Measurements from ENCODE around the gene NTF3.

NTF3 gene

GRCh38 chr12:5487948-5488625, 56.2 kb downstream of the NTF3 start:
- no peak overlapping the region for H3K4me2 ChIP-seq (ENCODE audit: low read length)
- H3K4me3 ChIP-seq (ENCODE audit: low read length) = no peak overlapping the region
- no peak overlapping the region for H3K27ac ChIP-seq (ENCODE audit: low read depth, low read length)
- H4K20me1 ChIP-seq (ENCODE audit: control insufficient read depth, insufficient read depth, low read depth, low read length) = no peaks in the 10 kb centered on the region
- H3K9me3 ChIP-seq (ENCODE audit: control insufficient read depth, insufficient read depth, low read length) = no peaks in the 10 kb centered on the region
- H3K27me3 ChIP-seq (ENCODE audit: control insufficient read depth, low read length) = no peaks in the 10 kb centered on the region
- H3K36me3 ChIP-seq (ENCODE audit: control insufficient read depth, low read length) = no peaks in the 10 kb centered on the region
- no peaks in the 10 kb centered on the region for H3K79me2 ChIP-seq (ENCODE audit: control insufficient read depth, low read length)
- no peak for TF ChIP-seq EZH2phosphoT487 (IDR thresholded peaks at IDR 0.05; ENCODE audit: borderline replicate concordance, low read length)
- H3K4me1 ChIP-seq (ENCODE audit: control insufficient read depth, low read length) = no peaks in the 10 kb centered on the region
- no peaks in the 10 kb centered on the region for H3K9me2 ChIP-seq (replicated peaks; ENCODE audit: control insufficient read depth, low read length)
- no peaks in the 10 kb centered on the region for H3F3A ChIP-seq (ENCODE audit: control insufficient read depth, insufficient read depth)

GRCh38 chr12:5488626-5488955, 56.7 kb downstream of the NTF3 start:
- H3K4me1 ChIP-seq (ENCODE audit: control insufficient read depth, low read length) = no peaks in the 10 kb centered on the region
- H3K36me3 ChIP-seq (ENCODE audit: control insufficient read depth, low read length) = no peaks in the 10 kb centered on the region
- no peaks in the 10 kb centered on the region for H4K20me1 ChIP-seq (ENCODE audit: control insufficient read depth, insufficient read depth, low read depth, low read length)
- TF ChIP-seq CTCF (IDR thresholded peaks at IDR 0.05; ENCODE audit: low read depth, low read length, poor library complexity, severe bottlenecking) = no peak
- no peak for TF ChIP-seq EZH2phosphoT487 (IDR thresholded peaks at IDR 0.05; ENCODE audit: borderline replicate concordance, low read length)
- H3F3A ChIP-seq (ENCODE audit: control insufficient read depth, insufficient read depth) = no peaks in the 10 kb centered on the region
- H3K27me3 ChIP-seq (ENCODE audit: control insufficient read depth, low read length) = no peaks in the 10 kb centered on the region
- H3K79me2 ChIP-seq (ENCODE audit: control insufficient read depth, low read length) = no peaks in the 10 kb centered on the region
- H3K9me3 ChIP-seq (ENCODE audit: control insufficient read depth, insufficient read depth, low read length) = no peaks in the 10 kb centered on the region
- H3K9me2 ChIP-seq (replicated peaks; ENCODE audit: control insufficient read depth, low read length) = no peaks in the 10 kb centered on the region
- H3K27ac ChIP-seq (ENCODE audit: low read depth, low read length) = no peak overlapping the region
- no peak overlapping the region for H3K4me3 ChIP-seq (ENCODE audit: low read length)
- no peak overlapping the region for H3K4me2 ChIP-seq (ENCODE audit: low read length)

GRCh38 chr12:5489017-5489416, 57.1 kb downstream of the NTF3 start:
- Histone ChIP-seq H3K4me2 (ENCODE audit: low read length) (no peak overlapping the region), H3K9me3 (ENCODE audit: control insufficient read depth, insufficient read depth, low read length) (no peaks in the 10 kb centered on the region), H3K27ac (ENCODE audit: low read depth, low read length) (no peak overlapping the region), H3K27me3 (ENCODE audit: control insufficient read depth, low read length) (no peaks in the 10 kb centered on the region), H3K9me2 (replicated peaks; ENCODE audit: control insufficient read depth, low read length) (no peaks in the 10 kb centered on the region), H4K20me1 (ENCODE audit: control insufficient read depth, insufficient read depth, low read depth, low read length) (no peaks in the 10 kb centered on the region), H3K4me3 (ENCODE audit: low read length) (no peak overlapping the region), H3F3A (ENCODE audit: control insufficient read depth, insufficient read depth) (no peaks in the 10 kb centered on the region), H3K36me3 (ENCODE audit: control insufficient read depth, low read length) (no peaks in the 10 kb centered on the region), H3K4me1 (ENCODE audit: control insufficient read depth, low read length) (no peaks in the 10 kb centered on the region), H3K79me2 (ENCODE audit: control insufficient read depth, low read length) (no peaks in the 10 kb centered on the region)
- no peak for TF ChIP-seq EZH2phosphoT487 (IDR thresholded peaks at IDR 0.05; ENCODE audit: borderline replicate concordance, low read length)
- no peak for TF ChIP-seq CTCF (IDR thresholded peaks at IDR 0.05; ENCODE audit: low read depth, low read length, poor library complexity, severe bottlenecking)

- Histone ChIP-seq H3K9me3 (ENCODE audit: control insufficient read depth, insufficient read depth, low read length) (no peaks in the 10 kb centered on the region), H4K20me1 (ENCODE audit: control insufficient read depth, insufficient read depth, low read depth, low read length) (no peaks in the 10 kb centered on the region), H3K27ac (ENCODE audit: low read depth, low read length) (no peak overlapping the region), H3K36me3 (ENCODE audit: control insufficient read depth, low read length) (no peaks in the 10 kb centered on the region), H3F3A (ENCODE audit: control insufficient read depth, insufficient read depth) (no peaks in the 10 kb centered on the region), H3K9me2 (replicated peaks; ENCODE audit: control insufficient read depth, low read length) (no peaks in the 10 kb centered on the region), H3K27me3 (ENCODE audit: control insufficient read depth, low read length) (no peaks in the 10 kb centered on the region), H3K4me1 (ENCODE audit: control insufficient read depth, low read length) (no peaks in the 10 kb centered on the region), H3K79me2 (ENCODE audit: control insufficient read depth, low read length) (no peaks in the 10 kb centered on the region), H3K4me2 (ENCODE audit: low read length) (no peak overlapping the region), H3K4me3 (ENCODE audit: low read length) (no peak overlapping the region)
- TF ChIP-seq EZH2phosphoT487 (IDR thresholded peaks at IDR 0.05; ENCODE audit: borderline replicate concordance, low read length) = no peak
These were observed 58.0 kb downstream of the NTF3 start for GRCh38 chr12:5489760-5490406.
